HepG2 (cell line): ENCODE data around the gene GSTP1. TPM values are rescaled to one million over a fixed set of nuclear protein-coding genes. Genes with fewer than 3 reads are reported as not detected.

ENCODE experiments used
- CHD4 ChIP-seq: fragments of 200-600 bp; sonication (generic); IDR thresholded peaks from 2 replicates; pipeline ENCODE4 v1.7.0; 2017; ENCODE audit warnings: mild to moderate bottlenecking, low read length, borderline replicate concordance
- CREM ChIP-seq, 2 experiments: sonication (generic) in 1 of 2; formaldehyde crosslinking in 1 of 2; IDR thresholded peaks; 2 replicates each; pipeline versions ENCODE4 v1.4.0 to v1.6.1; 2016 to 2020; ENCODE audit warnings: antibody characterized with exemption in 1 of 2, mild to moderate bottlenecking in 1 of 2, missing genetic modification reagents in 1 of 2
- DPF2 ChIP-seq: sonication (generic); formaldehyde crosslinking; IDR thresholded peaks from 2 replicates; pipeline ENCODE4 v1.4.0; 2020; ENCODE audit warnings: mild to moderate bottlenecking, low read depth, missing genetic modification reagents, borderline replicate concordance
- FOXA1 ChIP-seq, 2 experiments: fragments of 450-650 bp in 1 of 2; sonication (generic) in 1 of 2; formaldehyde crosslinking in 1 of 2; IDR thresholded peaks; 2 replicates each; pipeline versions ENCODE4 v1.4.0 to v1.6.1; 2016 to 2020; ENCODE audit warnings: missing genetic modification reagents in 1 of 2
- GATA4 ChIP-seq: sonication (generic); IDR thresholded peaks from 2 replicates; pipeline ENCODE4 v1.6.1; 2016; ENCODE audit warnings: antibody characterized with exemption, low read depth, borderline replicate concordance
- HDAC2 ChIP-seq: sonication (generic); formaldehyde crosslinking; IDR thresholded peaks from 2 replicates; pipeline ENCODE4 v1.4.0; 2020; ENCODE audit warnings: missing genetic modification reagents
- HOXA5 ChIP-seq: sonication (generic); formaldehyde crosslinking; IDR thresholded peaks from 2 replicates; pipeline ENCODE4 v1.4.0; 2020; ENCODE audit warnings: missing genetic modification reagents
- KLF16 ChIP-seq, 2 experiments: sonication (generic) in 1 of 2; formaldehyde crosslinking in 1 of 2; IDR thresholded peaks; 2 replicates each; pipeline versions ENCODE4 v1.6.1 to v1.8.0; 2016 to 2023; ENCODE audit warnings: missing genetic modification reagents in 2 of 2, missing compliant biosample characterization in 1 of 2
- NCOA5 ChIP-seq: sonication (generic); formaldehyde crosslinking; IDR thresholded peaks from 2 replicates; pipeline ENCODE4 v1.4.0; 2020; ENCODE audit warnings: missing genetic modification reagents
- NFKBIZ ChIP-seq: IDR thresholded peaks from 2 replicates; pipeline ENCODE4 v1.6.1; 2018; ENCODE audit warnings: missing genetic modification reagents, missing compliant biosample characterization
- SIN3B ChIP-seq: fragments of 150-350 bp; IDR thresholded peaks from 2 replicates; pipeline ENCODE4 v1.6.1; 2014; ENCODE audit warnings: low read length
- SNRNP70 ChIP-seq: fragments of 200-400 bp; formaldehyde crosslinking; IDR thresholded peaks from 2 replicates; pipeline ENCODE4 v1.6.1; 2017; ENCODE audit warnings: mild to moderate bottlenecking, low read depth, low read length, moderate library complexity
- SRSF4 ChIP-seq: fragments of 200-400 bp; formaldehyde crosslinking; IDR thresholded peaks from one replicate; pipeline ENCODE4 v1.6.1; 2018; ENCODE audit warnings: mild to moderate bottlenecking, low read depth, low read length, moderate library complexity; ENCODE audit not compliant: poor library complexity, severe bottlenecking
- TEAD3 ChIP-seq: optimal IDR thresholded peaks from 2 replicates; pipeline ENCODE3; 2016; ENCODE audit warnings: borderline replicate concordance
- ZFP41 ChIP-seq: sonication (generic); formaldehyde crosslinking; IDR thresholded peaks from 2 replicates; pipeline ENCODE4 v1.4.0; 2020; ENCODE audit warnings: mild to moderate bottlenecking, missing genetic modification reagents, borderline replicate concordance
- ZFY ChIP-seq: sonication (generic); formaldehyde crosslinking; IDR thresholded peaks from 2 replicates; pipeline ENCODE4 v1.4.0; 2020; ENCODE audit warnings: missing genetic modification reagents
- ZNF24 ChIP-seq: fragments of 450-650 bp; IDR thresholded peaks from 2 replicates; pipeline ENCODE4 v1.6.1; 2017; ENCODE audit warnings: antibody characterized with exemption, mild to moderate bottlenecking
- ZNF460 ChIP-seq: sonication (generic); formaldehyde crosslinking; IDR thresholded peaks from 2 replicates; pipeline ENCODE4 v1.5.1; 2020; ENCODE audit warnings: missing genetic modification reagents, mild to moderate bottlenecking, borderline replicate concordance
- polyA plus RNA-seq, 8 experiments: library from polyadenylated mRNA; depleted of rRNA in 3 of 8; stranded (reverse) in 7 of 8; unstranded in 1 of 8; fragments of >200 nt; fragmentation: Illumina TruSeq in 4 of 8; extraction: Trizol in 4 of 8; gene quantifications; 2 replicates each; pipeline versions ENCODE4 v1.2.1 to v1.2.3, GENCODE V29; 2011 to 2016; ENCODE audit warnings: low read depth in 4 of 8, missing spikeins in 1 of 8, mixed read lengths in 1 of 8; ENCODE audit not compliant: insufficient read depth in 1 of 8
- total RNA-seq, 5 experiments: library from RNA; depleted of rRNA; stranded (reverse); fragments of >200 nt; fragmentation: Illumina TruSeq; extraction: Trizol; gene quantifications; 2 replicates each; pipeline ENCODE4 v1.2.3, GENCODE V29; 2016; ENCODE audit warnings: low read depth in 1 of 5
- TF ChIP-seq, protein P1 (sequence below): sonication (generic); formaldehyde crosslinking; IDR thresholded peaks from 2 replicates; pipeline ENCODE4 v1.4.0; 2020; ENCODE audit warnings: missing genetic modification reagents
- TF ChIP-seq, protein P2 (sequence below): sonication (generic); formaldehyde crosslinking; IDR thresholded peaks from 2 replicates; pipeline ENCODE4 v1.4.0; 2020; ENCODE audit warnings: mild to moderate bottlenecking, missing genetic modification reagents
- TF ChIP-seq, protein P3 (sequence below): sonication (generic); formaldehyde crosslinking; IDR thresholded peaks from 2 replicates; pipeline ENCODE4 v1.5.0; 2020; ENCODE audit warnings: mild to moderate bottlenecking, missing genetic modification reagents

GSTP1 gene
- total and polyA plus RNA-seq, 2 of the 13 experiments (the other 11 are each of a cell fraction or from before 2014, with no cell fraction given): not detected

DNA sequence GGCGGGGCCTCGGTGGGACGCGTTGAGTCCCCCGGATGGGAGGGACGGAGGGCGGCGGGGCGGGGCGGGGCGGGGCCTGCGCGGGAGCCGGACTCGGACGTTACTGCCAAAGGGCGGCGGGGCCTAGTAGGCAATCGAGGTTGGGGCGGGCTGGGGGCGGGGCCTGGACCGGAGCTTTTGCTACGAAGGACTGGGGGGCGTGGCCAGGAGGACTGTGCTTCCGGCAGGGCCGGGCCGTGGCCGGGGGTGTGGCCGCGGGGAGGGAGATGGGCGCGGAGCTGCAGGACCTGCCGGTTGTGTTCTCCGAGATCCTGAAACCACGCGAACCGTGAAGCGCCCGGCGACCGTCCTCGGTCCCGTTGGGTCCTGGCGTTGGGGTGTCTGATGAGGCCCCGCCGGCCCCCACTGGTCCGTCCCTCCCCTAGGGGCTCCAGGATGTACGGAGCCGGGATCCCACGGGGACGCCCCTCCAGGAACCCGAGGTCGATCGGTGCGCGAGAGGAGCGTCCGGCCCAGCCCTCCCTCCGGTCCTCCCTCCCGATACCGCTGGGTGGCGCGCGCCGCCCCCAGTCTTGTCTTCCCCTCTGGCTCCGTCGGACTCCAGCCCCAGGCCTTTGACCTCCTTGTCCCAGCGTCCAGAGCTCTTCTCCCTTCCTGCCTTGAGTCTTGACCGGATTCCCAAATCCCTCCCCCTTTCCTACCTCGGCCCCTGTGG, 46.8 kb downstream of the GSTP1 start (continued):
- TF ChIP-seq, protein P1, sequence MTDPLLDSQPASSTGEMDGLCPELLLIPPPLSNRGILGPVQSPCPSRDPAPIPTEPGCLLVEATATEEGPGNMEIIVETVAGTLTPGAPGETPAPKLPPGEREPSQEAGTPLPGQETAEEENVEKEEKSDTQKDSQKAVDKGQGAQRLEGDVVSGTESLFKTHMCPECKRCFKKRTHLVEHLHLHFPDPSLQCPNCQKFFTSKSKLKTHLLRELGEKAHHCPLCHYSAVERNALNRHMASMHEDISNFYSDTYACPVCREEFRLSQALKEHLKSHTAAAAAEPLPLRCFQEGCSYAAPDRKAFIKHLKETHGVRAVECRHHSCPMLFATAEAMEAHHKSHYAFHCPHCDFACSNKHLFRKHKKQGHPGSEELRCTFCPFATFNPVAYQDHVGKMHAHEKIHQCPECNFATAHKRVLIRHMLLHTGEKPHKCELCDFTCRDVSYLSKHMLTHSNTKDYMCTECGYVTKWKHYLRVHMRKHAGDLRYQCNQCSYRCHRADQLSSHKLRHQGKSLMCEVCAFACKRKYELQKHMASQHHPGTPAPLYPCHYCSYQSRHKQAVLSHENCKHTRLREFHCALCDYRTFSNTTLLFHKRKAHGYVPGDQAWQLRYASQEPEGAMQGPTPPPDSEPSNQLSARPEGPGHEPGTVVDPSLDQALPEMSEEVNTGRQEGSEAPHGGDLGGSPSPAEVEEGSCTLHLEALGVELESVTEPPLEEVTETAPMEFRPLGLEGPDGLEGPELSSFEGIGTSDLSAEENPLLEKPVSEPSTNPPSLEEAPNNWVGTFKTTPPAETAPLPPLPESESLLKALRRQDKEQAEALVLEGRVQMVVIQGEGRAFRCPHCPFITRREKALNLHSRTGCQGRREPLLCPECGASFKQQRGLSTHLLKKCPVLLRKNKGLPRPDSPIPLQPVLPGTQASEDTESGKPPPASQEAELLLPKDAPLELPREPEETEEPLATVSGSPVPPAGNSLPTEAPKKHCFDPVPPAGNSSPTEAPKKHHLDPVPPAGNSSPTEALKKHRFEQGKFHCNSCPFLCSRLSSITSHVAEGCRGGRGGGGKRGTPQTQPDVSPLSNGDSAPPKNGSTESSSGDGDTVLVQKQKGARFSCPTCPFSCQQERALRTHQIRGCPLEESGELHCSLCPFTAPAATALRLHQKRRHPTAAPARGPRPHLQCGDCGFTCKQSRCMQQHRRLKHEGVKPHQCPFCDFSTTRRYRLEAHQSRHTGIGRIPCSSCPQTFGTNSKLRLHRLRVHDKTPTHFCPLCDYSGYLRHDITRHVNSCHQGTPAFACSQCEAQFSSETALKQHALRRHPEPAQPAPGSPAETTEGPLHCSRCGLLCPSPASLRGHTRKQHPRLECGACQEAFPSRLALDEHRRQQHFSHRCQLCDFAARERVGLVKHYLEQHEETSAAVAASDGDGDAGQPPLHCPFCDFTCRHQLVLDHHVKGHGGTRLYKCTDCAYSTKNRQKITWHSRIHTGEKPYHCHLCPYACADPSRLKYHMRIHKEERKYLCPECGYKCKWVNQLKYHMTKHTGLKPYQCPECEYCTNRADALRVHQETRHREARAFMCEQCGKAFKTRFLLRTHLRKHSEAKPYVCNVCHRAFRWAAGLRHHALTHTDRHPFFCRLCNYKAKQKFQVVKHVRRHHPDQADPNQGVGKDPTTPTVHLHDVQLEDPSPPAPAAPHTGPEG (CRISPR knock-in tag): no peak
- peak in 1 of 2 experiments; percentile 94; a peak in 2 of 4 replicates for TF ChIP-seq KLF16 (CRISPR knock-in tag; IDR thresholded peaks at IDR 0.05)
- TF ChIP-seq, protein P2, sequence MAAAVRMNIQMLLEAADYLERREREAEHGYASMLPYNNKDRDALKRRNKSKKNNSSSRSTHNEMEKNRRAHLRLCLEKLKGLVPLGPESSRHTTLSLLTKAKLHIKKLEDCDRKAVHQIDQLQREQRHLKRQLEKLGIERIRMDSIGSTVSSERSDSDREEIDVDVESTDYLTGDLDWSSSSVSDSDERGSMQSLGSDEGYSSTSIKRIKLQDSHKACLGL (CRISPR knock-in tag): peak; percentile 49; the same call in 1 of the 2 replicates
- no peak for TF ChIP-seq SNRNP70
- TF ChIP-seq NFKBIZ (CRISPR knock-in tag): no peak; the same call in 1 of the 2 replicates
- TF ChIP-seq CHD4: no peak; the same call in 1 of the 2 replicates
- TF ChIP-seq TEAD3 (CRISPR knock-in tag): peak; percentile 66
- TF ChIP-seq ZNF460 (CRISPR knock-in tag): peak; percentile 31; the same call in 1 of the 2 replicates
- TF ChIP-seq HOXA5 (CRISPR knock-in tag): peak; percentile 81; the same call in 1 of the 2 replicates
- TF ChIP-seq ZFY (CRISPR knock-in tag): peak; percentile 72
- TF ChIP-seq CREM (IDR thresholded peaks at IDR 0.05): no peak
- no peak for TF ChIP-seq CREM (CRISPR knock-in tag; IDR thresholded peaks at IDR 0.05)
- 0 out of 2 replicates have a peak, but pooled peaks have one; percentile 61 for TF ChIP-seq NCOA5
- TF ChIP-seq DPF2 (CRISPR knock-in tag): no peak
- no peak for TF ChIP-seq SIN3B
- TF ChIP-seq GATA4: peak; percentile 33; the same call in 1 of the 2 replicates
- TF ChIP-seq, protein P3, sequence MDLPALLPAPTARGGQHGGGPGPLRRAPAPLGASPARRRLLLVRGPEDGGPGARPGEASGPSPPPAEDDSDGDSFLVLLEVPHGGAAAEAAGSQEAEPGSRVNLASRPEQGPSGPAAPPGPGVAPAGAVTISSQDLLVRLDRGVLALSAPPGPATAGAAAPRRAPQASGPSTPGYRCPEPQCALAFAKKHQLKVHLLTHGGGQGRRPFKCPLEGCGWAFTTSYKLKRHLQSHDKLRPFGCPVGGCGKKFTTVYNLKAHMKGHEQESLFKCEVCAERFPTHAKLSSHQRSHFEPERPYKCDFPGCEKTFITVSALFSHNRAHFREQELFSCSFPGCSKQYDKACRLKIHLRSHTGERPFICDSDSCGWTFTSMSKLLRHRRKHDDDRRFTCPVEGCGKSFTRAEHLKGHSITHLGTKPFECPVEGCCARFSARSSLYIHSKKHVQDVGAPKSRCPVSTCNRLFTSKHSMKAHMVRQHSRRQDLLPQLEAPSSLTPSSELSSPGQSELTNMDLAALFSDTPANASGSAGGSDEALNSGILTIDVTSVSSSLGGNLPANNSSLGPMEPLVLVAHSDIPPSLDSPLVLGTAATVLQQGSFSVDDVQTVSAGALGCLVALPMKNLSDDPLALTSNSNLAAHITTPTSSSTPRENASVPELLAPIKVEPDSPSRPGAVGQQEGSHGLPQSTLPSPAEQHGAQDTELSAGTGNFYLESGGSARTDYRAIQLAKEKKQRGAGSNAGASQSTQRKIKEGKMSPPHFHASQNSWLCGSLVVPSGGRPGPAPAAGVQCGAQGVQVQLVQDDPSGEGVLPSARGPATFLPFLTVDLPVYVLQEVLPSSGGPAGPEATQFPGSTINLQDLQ: 0 out of 2 replicates have a peak, but pooled peaks have one; percentile 10
- no peak for TF ChIP-seq ZFP41 (CRISPR knock-in tag)
- TF ChIP-seq SRSF4: no peak
- TF ChIP-seq HDAC2 (CRISPR knock-in tag): peak; percentile 63; the same call in 1 of the 2 replicates
- TF ChIP-seq ZNF24: no peak
- TF ChIP-seq FOXA1 (IDR thresholded peaks at IDR 0.05): no peak
- TF ChIP-seq FOXA1 (CRISPR knock-in tag; IDR thresholded peaks at IDR 0.05): no peak; the same call in 1 of the 2 replicates
